GM21737 (cell line): ENCODE measurements around the gene TOP2A.
A peak's percentile ranks its signal among the peaks of the same experiment; 100 is the strongest.

Experiments
- ATAC-seq: cut with Tn5 transposase; IDR thresholded peaks from one replicate; pipeline ENCODE4 v1.9.1; 2021; ENCODE audit warnings: mild to moderate bottlenecking, moderate library complexity; ENCODE audit not compliant: unreplicated experiment

The TOP2A gene

DNA sequence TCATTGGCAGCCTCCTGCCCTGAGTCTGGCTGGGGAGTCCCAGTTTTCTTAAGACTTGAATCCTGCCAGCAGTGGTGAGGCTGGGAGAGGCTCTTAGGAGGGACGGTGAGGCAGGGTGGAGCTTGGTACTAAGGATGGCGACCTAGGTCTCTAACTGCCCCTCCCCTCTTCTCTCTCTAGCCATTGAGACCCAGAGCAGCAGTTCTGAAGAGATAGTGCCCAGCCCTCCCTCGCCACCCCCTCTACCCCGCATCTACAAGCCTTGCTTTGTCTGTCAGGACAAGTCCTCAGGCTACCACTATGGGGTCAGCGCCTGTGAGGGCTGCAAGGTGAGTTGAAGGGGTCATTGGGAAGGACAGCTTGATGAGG is 69.6 kb downstream of the TOP2A start:
- no peak for ATAC-seq

DNA sequence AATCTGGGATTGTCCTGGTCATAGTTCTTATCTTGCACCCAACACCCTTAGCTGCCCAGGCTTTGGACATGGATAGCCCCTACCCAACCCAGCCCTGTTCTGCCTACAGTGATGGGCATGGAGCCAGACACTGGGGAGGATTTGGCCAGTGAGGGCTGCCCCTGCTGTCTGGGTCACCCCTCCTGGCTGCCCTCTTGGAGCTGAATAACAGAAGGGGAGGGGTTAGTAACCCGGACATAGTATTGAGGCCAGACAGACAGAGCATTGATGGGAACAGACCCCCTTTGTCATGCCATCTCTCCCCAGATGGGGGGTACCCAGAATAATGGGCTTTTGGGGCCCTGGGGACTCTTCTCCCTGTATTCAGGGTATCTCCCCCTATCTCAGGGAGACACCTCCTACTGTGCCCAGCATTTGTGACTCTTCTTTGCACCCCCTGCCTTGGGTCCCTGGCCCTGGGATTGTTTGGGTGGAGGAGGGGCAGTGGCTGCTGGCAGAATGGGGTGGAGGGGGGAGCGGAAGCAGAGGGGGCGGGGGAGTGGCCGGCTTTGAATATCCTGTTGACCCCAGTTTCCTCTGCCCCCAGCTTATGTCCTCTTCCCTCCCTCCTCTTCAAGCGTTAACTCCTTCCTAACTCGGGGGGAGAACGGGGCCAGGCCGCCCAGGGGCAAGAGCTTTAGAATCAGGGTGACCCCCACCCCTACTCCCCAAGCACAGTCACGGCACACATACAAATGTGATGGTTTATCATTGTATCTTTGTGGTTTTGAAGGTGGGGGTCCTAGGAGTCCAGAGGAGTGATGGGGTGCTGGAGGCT is 70.2 kb downstream of the TOP2A start:
- no peak for ATAC-seq

DNA sequence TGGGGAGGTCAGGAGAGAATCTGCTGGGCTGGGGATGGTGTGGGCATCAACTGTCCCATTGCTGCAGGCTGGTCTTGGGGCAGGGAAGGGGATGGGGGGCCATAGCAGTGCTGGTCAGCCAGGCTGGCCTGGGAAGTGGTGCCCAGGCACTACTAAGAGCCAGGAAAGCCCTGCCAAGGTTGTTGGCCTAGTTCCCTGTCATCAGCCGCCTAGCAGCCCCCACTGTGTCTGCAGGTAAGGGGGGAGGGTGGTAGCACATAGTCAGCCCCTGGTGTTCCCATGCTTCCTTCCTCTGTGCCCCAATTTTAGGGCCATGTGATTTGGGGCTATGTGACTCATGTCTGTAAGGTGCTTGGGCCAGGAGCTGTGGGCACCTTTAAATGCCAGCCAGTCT is 70.9 kb downstream of the TOP2A start:
- no peak for ATAC-seq

DNA sequence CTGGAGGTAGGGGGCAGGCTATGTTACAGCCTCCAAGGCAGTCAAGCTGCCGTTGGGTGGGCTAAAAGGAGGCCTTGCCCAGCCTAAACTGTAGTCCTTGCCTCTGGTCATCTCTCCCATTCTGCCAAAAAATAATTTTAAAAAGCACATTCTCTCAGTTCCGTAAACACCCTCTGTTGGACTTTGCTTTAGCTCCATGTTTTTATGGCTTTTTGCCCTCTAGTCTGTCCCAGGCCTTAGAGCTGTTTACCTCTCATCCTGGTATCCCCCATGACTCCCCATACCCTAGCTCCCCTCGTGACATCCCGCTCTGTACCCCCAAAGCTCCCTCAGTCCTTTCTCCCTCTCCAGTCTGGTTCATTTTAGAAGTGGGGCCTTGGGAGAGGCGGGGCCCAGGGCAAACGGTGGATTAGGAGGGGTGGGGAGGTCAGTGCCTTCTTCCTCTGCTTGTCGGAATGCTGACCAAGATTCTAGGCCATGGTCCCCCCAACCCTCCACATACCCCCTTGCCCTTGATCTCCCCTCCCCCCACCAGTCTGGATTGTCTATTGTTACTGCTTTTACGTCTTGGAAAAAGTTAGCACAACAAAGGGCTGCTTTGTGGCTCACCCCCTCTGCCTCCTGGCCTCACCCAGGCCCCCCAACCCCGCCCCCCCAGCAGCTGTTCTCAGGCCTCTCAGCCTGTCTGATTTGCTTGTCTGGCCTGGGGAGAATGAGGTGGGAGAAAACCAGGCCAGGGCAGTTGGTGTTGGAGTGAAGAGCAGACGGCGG is 71.5 kb downstream of the TOP2A start:
- no peak for ATAC-seq

DNA sequence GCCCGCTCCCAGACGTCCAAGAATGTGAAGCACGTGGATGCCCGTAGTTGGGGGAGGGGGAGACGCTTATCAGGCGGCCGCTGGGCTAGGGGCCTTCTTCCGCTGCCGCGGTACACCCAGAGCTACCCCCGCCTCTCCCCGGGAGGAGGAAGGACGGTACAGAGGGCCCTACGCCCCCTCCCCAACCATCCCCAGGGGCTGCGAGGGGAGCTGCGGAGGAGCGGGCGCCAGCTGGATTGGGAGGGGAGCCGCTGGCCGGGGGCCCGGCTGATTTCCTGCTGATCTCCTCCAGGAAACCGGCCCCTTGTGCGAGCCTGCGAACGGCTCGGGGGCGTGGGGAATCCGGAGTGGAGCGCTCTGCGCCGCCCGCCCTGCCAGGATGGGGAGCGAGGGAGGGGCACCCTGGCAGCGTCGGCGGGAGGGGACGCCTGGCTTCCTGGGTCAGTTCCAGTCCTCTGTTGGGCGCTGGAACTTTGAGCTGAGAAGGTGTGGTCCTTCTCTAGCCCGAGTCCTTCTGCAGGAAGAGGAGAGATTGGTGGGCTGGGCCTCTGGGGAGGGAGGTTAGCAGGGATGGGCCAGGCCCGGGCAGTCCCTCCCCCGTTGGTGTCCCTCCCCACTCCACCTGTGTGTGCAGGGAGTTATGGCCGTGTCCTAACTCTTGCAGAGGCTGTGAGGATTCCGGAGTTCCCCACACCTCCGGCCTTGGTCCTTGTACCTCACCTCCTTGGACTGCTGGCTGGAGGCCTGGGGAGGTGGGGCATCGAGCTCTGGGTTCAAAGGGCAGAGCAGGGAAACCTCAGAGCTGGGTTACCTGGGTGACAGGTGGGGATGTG is 72.3 kb downstream of the TOP2A start:
- ATAC-seq, result no peak

DNA sequence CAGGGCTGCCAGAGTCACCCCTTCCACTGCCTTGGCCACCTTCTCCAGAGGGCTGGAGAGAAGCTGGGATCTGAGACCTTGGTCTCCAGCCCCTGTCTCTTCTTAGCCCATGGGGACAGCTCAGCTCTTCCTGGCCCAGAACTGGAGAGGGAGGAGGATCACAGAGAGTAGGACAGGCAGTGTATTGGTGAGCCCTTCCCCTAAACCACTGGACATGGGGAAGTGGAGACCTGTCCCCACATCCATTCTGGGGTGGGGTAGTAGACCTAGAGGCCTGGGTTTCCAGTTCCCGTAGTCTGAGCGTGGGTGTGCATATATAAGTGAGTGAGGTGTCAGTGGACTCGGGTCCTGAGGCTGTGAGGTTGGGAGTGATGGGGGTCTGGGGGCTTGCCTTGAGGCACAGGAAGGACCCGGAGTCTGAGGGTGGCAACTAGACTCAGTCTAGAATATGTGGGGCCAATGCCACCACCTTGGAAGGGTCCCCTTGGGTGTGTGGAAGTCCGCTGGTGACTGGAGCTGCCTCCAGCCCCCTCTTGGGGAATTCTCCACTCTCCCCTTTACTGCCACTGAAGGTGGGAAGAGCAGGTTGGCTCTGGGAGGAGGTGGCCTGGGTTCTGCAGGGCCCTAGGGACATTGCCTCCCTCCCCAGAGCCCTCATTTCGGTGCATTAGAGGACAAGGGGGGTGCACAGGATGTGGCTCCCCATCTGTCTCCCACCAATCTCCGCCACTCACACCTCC is 73.1 kb downstream of the TOP2A start:
- no peak for ATAC-seq

DNA sequence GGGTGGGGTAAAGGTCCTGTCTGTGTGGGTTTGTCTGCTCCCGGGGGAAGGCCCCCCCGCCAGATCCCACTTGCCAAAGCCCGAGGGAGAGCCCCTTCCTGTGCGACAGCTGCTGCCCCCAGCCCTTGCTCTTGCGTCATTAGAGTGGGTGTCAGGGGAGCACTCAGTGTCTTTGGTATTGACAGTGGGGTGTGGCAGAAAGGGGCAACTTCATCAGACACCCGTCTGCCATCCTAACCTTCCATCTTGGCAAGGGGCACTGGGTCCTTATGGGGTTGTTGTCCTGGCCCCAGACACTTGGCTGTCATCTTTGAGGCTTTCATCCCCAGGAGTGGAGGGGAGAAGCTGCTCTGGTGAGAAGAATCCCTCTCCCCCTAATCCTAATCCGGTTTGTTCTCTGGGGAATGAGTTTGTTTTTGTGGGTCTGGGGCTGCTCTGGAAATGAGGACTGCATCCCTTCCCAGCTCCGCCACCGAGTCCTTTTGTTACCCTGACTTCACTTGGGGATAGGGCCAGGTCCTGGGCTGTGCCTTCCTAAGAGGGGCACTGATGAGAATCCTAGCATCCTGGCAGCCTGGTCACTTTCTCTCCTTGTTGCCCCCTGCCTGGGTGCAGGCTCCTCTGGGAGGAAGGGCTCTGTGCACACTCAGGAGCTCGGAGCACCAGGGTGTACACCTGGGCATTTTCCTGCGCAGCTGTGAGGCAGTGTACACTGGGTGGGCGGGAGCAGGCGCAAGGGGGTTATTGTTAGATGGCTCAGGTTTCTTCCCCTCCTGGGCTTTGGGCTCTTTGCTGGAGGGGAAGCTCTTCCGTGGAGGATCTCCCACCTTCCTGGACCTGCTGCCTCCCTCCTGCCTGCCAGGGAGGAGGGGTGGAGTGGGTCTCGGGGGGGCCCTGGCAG is 74.2 kb downstream of the TOP2A start:
- ATAC-seq, result no peak

DNA sequence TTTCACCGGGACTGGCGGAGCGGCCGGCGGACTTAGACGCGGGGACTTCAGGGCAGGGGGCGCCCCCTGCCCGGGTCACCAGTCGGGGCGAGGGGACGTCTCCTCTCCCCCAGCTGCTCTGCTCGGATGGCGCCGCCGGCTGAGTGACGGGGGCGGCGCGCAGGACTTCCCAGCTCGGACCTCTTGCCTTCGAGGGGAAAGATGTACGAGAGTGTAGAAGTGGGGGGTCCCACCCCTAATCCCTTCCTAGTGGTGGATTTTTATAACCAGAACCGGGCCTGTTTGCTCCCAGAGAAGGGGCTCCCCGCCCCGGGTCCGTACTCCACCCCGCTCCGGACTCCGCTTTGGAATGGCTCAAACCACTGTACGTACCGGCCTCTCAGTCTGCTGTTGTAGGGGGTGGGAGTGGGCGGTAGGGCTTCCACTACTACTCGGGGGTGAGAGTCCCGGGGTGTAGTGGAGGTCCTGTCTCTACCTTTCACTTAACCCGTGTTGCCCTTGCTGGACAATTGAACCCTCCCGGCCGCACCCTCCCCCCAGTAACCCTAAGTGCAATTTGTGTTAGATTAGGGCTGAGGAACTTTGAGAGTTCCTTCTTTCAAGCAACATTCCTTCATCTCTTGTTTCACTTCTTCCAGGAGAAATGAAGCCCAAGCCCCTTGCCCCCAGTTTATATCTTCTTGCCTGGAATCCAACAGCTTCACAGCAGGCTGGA is 75.0 kb downstream of the TOP2A start:
- ATAC-seq, result no peak

DNA sequence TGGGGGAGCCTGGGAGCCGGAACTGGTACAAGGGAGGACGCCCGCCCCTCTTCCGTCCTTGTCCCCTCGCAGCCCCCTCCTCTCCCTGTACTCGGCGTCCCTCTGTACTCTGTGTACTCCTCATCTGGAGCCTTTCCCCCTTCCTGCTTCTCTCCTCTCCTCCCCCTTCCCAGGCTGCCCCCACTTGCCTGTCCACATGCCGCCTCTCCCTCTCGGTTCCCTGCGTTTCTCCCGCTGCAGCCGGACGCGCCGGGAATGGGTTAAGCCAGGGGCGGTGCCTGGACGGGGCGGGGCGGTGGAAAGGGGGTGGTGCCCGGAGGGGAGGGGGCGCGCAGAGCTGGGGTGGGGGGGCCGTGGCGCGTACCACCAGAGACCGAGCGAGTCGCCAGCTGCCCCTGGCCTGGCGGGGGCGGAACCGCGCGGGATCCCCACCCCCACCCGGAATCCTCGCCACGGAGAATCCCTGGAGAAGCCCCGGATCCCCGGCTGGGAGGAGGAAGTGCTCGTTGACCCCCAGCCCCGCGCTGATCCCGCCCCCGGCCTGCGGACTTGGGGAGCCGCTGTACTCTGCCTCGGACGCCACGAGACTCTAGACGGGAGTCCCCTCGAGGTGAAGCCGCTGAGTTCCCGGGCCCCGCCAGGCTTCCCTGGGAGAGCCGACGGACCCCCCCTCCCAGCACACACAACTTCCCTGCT is 75.7 kb downstream of the TOP2A start:
- no peak for ATAC-seq

DNA sequence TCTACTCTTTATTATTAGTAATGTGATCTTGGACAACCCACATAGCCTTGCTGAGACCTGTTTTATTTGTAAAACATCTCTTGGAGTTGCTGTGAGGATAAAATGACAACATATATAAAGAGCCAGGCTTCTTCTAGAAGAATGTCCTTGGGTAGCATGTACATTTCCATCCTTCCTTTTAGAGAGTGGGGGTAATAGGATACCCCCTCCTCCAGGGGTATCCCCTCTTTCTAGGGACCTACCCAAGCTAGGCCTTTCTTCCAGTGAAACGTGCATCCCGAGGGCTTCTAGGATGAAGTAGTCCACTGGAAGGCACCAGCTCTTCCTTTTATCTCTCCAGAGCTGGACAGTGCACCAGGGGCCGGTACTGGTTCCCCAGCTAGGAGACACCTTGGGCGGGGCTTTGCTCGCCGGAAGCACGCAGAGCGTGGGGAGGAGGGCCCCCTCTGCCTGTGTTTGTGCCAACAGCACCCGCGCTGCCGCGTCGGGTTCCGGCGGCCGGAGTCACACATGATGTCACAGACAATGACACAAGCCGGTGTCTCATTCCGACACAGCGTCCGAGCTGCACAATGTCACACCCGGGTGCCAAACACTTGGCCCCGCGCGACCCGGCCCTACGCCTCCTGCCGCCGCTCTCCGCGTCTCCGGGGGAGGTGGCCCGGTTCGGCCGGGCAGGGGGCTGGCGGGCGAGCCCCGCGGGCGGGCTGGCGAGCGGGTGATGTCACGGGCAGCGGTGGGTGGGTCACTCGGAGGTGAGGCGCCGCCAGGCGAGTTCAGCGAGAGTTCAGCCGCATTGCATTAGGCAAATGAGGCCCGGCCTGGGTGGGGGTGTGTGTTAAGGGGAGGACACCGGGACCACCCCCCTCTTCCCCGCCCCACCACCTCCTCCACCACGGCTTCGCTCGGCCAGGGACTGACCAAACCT is 76.6 kb downstream of the TOP2A start:
- ATAC-seq, result peak; percentile 50

DNA sequence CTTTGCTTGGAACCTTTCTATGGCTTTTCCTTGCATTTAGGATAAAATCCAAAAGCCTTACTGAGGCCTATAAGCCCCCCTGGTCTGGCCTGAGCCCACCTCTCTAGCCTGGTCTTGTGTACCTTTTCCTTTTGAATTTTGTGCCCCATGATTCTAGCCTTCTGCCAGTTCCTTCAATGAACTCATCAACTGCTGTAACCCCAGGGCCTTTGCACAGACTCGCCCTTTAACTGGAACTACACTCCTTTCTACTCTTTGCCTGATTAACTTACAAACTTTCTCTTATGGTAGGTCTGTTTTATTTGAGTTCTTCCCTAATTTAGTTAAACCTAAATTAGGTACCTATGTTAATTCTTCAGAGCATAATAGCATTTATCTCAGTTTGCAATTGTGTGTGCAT is 77.4 kb downstream of the TOP2A start:
- ATAC-seq, result no peak

DNA sequence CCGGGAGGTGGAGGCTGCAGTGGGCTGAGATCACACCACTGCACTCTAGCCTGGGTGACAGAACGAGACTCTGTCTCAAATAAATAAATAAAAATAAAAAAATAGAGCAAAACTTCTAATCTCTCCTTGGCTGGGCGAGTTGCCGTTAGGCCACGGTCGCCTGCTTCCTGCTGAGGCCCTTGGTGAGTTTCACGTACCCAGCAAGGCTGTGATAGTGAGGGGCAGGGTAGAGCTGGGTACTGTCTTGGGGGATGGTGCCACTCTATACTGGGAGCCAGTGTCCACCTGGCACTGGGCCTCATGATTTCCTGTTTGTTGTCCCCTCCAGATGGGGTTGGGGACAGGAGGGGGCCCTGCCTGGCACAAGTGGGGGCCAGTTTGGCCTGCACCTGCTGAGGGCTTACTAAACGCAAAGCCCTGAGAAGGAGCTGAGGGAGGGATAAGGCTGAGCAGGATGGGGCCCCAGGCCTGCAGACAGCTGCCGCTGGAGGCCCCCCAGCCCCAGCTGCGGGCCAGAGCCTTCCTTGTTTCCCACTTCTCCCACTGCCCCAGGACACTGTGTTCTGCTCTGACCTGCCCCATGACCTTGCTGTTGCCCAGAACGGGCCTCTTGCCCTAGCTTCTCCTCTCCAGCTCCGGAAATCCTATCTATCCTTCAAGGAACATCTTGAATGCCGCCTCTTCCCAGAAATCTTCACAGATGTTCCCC is 78.6 kb downstream of the TOP2A start:
- ATAC-seq, result no peak
